Measurements from ENCODE around the gene FHOD3. TPM values are rescaled to one million over a fixed set of nuclear protein-coding genes. Genes with fewer than 3 reads are reported as not detected.

FHOD3 gene
- total and polyA plus RNA-seq, 2 of the 13 experiments (the other 11 are each of a cell fraction or from before 2014, with no cell fraction given), result 0.07 TPM; not detected in 1

- intact Hi-C loops (cut with micrococcal nuclease; ENCODE audit: unreplicated experiment), result no loop called here
- no peaks in the 10 kb centered on the region for H4K20me1 ChIP-seq (ENCODE audit: insufficient read depth, low read length)
- BruUV-seq (replicated peaks), result no TSS peak
These were observed 489.2 kb downstream of the FHOD3 start for GRCh38 chr18:36786686-36787085.

More at GRCh38 chr18:36786686-36787085, 489.2 kb downstream of the FHOD3 start:
- CTCF ChIA-PET (ENCODE audit: low intra/inter-chr PET ratio, low total read pairs), result no interaction called here
- Histone ChIP-seq H3K27ac (ENCODE audit: extremely low read length, insufficient read depth, low read length) (no peak overlapping the region), H2AFZ (ENCODE audit: low read length) (no peak overlapping the region), H3K4me3 (replicated peaks in 1 of 3; ENCODE audit: insufficient read depth in 1 of 3, low read depth in 2 of 3, low read length in 3 of 3) (no peak overlapping the region), H3K36me3 (replicated peaks in 1 of 2; ENCODE audit: control insufficient read depth in 1 of 2, insufficient read depth in 2 of 2, low read length in 2 of 2) (peaks cover 0 to 7% of the 10 kb centered on the region in 2 experiments; a peak in 2 of 5 replicates), H3K4me1 (ENCODE audit: insufficient read depth, low read length) (peaks cover 9% of the 10 kb centered on the region), H3K9ac (ENCODE audit: insufficient read depth, low read depth, low read length) (no peak overlapping the region), H3K27me3 (ENCODE audit: control insufficient read depth in 1 of 2, insufficient read depth in 2 of 2, low read length in 2 of 2) (no peaks in the 10 kb centered on the region), H3K4me2 (ENCODE audit: low read depth, low read length) (no peak overlapping the region), H3K79me2 (ENCODE audit: insufficient read depth, low read length) (no peaks in the 10 kb centered on the region), H3K9me3 (ENCODE audit: low read length) (no peaks in the 10 kb centered on the region)
- WGBS (ENCODE audit: low lambda C conversion rate), result 88% methylated on average over 4 of the region's 4 CpGs
- ATAC-seq, result peak; percentile 80
- no peak for FAIRE-seq
- TF ChIP-seq TARDBP (CRISPR knock-in tag; IDR thresholded peaks at IDR 0.05) (0 out of 2 replicates have a peak, but pooled peaks have one; percentile 30), ERF (CRISPR knock-in tag; IDR thresholded peaks at IDR 0.05) (no peak), ZKSCAN8 (CRISPR knock-in tag; IDR thresholded peaks at IDR 0.05; ENCODE audit: borderline replicate concordance) (peak; percentile 98), TEAD3 (CRISPR knock-in tag; optimal IDR thresholded peaks at IDR 0.05; ENCODE audit: borderline replicate concordance) (peak; percentile 96), ARID5B (CRISPR knock-in tag; IDR thresholded peaks at IDR 0.05) (peak; percentile 34; the same call in 1 of the 2 replicates), HMGXB3 (CRISPR knock-in tag; IDR thresholded peaks at IDR 0.05; ENCODE audit: borderline replicate concordance) (no peak), ZNF879 (CRISPR knock-in tag; IDR thresholded peaks at IDR 0.05) (no peak), ZMYM4 (CRISPR knock-in tag; IDR thresholded peaks at IDR 0.05) (0 out of 2 replicates have a peak, but pooled peaks have one; percentile 38), CEBPB (IDR thresholded peaks at IDR 0.05; ENCODE audit: borderline replicate concordance, low read depth, low read length) (peak; percentile 94), ZNF546 (CRISPR knock-in tag; conservative IDR thresholded peaks at IDR 0.05) (no peak), FOXA3 (CRISPR knock-in tag; IDR thresholded peaks at IDR 0.05) (0 out of 2 replicates have a peak, but pooled peaks have one; percentile 9), POGZ (CRISPR knock-in tag; IDR thresholded peaks at IDR 0.05) (0 out of 2 replicates have a peak, but pooled peaks have one; percentile 18), CEBPG (CRISPR knock-in tag; IDR thresholded peaks at IDR 0.05) (peak; percentile 85), ZNF264 (CRISPR knock-in tag; IDR thresholded peaks at IDR 0.05) (peak; percentile 77; the same call in 1 of the 2 replicates), ZBTB33 (CRISPR knock-in tag; IDR thresholded peaks at IDR 0.05) (peak; percentile 98)
- in situ Hi-C loops (cut with HindIII; ENCODE audit: extremely low pct_ligation_motif_present, low pct_unique_long_range_greater_than_20kb), result no loop called here
- peak; percentile 42 for DNase-seq (ENCODE audit: low spot score)
- POLR2A ChIA-PET, result no interaction called here

All from HepG2 (cell line).